ENCODE measurements around the gene LDLRAD3. TPM values are rescaled to one million over a fixed set of nuclear protein-coding genes. Genes with fewer than 3 reads are reported as not detected.

LDLRAD3 gene
- total RNA-seq, 1 experiment from 2014 or later: 12.1 TPM

GRCh38 chr11:35932681-35933319 lies 11.1 kb upstream of the LDLRAD3 start:
- no peak for DNase-seq
- H2BK5ac ChIP-seq (ENCODE audit: insufficient read length, low read length): no peak overlapping the region
- H3K18ac ChIP-seq (ENCODE audit: insufficient read length, low read depth, low read length): no peak overlapping the region
- no peak overlapping the region for H2BK15ac ChIP-seq (ENCODE audit: low read depth, low read length)
- H2AK5ac ChIP-seq (ENCODE audit: insufficient read length, low read length): no peak overlapping the region
- H3K23ac ChIP-seq (ENCODE audit: insufficient read length, low read depth, low read length): no peak overlapping the region
- no peaks in the 10 kb centered on the region for H3K36me3 Mint-ChIP-seq (ENCODE audit: insufficient read depth in 1 of 3, low read depth in 3 of 3)
- no peak overlapping the region for H2BK20ac ChIP-seq (ENCODE audit: low read depth, low read length, poor library complexity, severe bottlenecking)
- H3K9me3 Mint-ChIP-seq: no peaks in the 10 kb centered on the region; a peak in 1 of 5 replicates
- H2AFZ ChIP-seq (ENCODE audit: low read length): no peak overlapping the region
- H3K27me3 ChIP-seq (ENCODE audit: insufficient read depth, low read length): no peaks in the 10 kb centered on the region
- no peak overlapping the region for H4K91ac ChIP-seq (ENCODE audit: insufficient read length, low read depth, low read length)
- no peaks in the 10 kb centered on the region for H3K23me2 ChIP-seq (ENCODE audit: insufficient read length, low read depth, low read length, poor library complexity, severe bottlenecking)
- H4K5ac ChIP-seq (ENCODE audit: insufficient read length, low read depth, low read length): no peak overlapping the region
- H4K8ac ChIP-seq (replicated peaks; ENCODE audit: insufficient read length, low read depth, low read length): no peak overlapping the region
- no CpG with 5 or more reads among the region's 5 CpGs for WGBS (ENCODE audit: extremely low coverage, insufficient read length, low lambda C conversion rate)
- H3K14ac ChIP-seq (ENCODE audit: insufficient read depth, low read length): no peak overlapping the region
- no peak for TF ChIP-seq CTCF (conservative IDR thresholded peaks at IDR 0.05)
- H2BK12ac ChIP-seq (ENCODE audit: insufficient read length, low read depth, low read length): no peak overlapping the region
- no peak overlapping the region for H3K27ac ChIP-seq (ENCODE audit: insufficient read length, low read depth, low read length)
- H3K4me1 ChIP-seq (ENCODE audit: insufficient read depth, low read length): no peaks in the 10 kb centered on the region
- H3K4me1 Mint-ChIP-seq: peaks cover 2 to 5% of the 10 kb centered on the region in 2 experiments; a peak in 3 of 4 replicates
- H3K9me3 ChIP-seq (ENCODE audit: control insufficient read depth, low read depth, low read length): no peaks in the 10 kb centered on the region
- H3K4ac ChIP-seq (ENCODE audit: low read depth, low read length): no peak overlapping the region
- H3K79me1 ChIP-seq (ENCODE audit: insufficient read depth, low read depth, low read length, poor library complexity, severe bottlenecking): no peaks in the 10 kb centered on the region
- no peaks in the 10 kb centered on the region for H3K79me2 ChIP-seq (ENCODE audit: insufficient read depth, low read length)
- H3K27ac Mint-ChIP-seq: no peak overlapping the region
- peaks cover 3% of the 10 kb centered on the region; the same call in 1 of the 2 replicates for H3K27me3 Mint-ChIP-seq (ENCODE audit: low read depth)
- no peak overlapping the region for H3T11ph ChIP-seq (ENCODE audit: low read length)
- no peak overlapping the region for H3K56ac ChIP-seq (ENCODE audit: insufficient read length, low read depth, low read length)
- H3K4me3 Mint-ChIP-seq: no peak overlapping the region
- H4K20me1 ChIP-seq (ENCODE audit: control insufficient read depth, insufficient read depth, insufficient read length): no peaks in the 10 kb centered on the region
- H3K4me2 ChIP-seq (ENCODE audit: insufficient read depth, insufficient read length, low read length): no peak overlapping the region
- no peak overlapping the region for H2BK120ac ChIP-seq (ENCODE audit: low read depth, low read length, poor library complexity, severe bottlenecking)
- no peak overlapping the region for H3K9ac ChIP-seq (ENCODE audit: extremely low read depth, insufficient read length, low read length)
